ENCODE results near the gene RIPOR2.

DNA sequence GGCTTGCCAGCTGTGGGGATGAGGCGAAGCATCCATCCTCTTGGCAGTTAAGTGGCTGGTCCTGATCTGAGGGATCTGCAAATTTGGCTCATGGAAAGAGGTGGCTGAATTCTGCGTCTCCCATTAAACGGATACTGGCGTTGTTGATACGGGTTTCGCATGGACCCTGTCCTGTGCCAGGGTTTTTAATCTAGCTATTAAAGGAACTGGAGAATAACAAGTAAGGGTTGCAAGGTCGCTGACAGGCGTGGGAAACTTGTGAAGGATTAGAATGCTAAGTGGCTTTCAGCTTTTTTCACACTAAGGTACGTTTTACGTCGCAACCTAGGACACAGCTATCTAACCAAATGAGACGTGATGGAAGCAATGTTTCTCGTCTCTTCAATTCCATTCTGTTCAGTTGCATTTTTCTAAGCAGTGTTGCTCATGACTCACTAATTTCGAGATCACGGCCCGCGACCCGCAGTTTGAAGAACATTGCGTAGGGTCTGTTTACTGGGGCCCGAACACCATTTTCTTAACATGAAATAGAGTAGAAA is 160.2 kb downstream of the RIPOR2 start:
- TF ChIP-seq POLR2A (IDR thresholded peaks at IDR 0.05; ENCODE audit: extremely low read depth, insufficient read length) (no peak), MYC (IDR thresholded peaks at IDR 0.05; ENCODE audit: low read depth, low read length) (no peak)
- TF ChIP-seq, protein P1, sequence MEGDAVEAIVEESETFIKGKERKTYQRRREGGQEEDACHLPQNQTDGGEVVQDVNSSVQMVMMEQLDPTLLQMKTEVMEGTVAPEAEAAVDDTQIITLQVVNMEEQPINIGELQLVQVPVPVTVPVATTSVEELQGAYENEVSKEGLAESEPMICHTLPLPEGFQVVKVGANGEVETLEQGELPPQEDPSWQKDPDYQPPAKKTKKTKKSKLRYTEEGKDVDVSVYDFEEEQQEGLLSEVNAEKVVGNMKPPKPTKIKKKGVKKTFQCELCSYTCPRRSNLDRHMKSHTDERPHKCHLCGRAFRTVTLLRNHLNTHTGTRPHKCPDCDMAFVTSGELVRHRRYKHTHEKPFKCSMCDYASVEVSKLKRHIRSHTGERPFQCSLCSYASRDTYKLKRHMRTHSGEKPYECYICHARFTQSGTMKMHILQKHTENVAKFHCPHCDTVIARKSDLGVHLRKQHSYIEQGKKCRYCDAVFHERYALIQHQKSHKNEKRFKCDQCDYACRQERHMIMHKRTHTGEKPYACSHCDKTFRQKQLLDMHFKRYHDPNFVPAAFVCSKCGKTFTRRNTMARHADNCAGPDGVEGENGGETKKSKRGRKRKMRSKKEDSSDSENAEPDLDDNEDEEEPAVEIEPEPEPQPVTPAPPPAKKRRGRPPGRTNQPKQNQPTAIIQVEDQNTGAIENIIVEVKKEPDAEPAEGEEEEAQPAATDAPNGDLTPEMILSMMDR (IDR thresholded peaks at IDR 0.05; ENCODE audit: low read depth, low read length), result no peak
- TF ChIP-seq, protein P2, sequence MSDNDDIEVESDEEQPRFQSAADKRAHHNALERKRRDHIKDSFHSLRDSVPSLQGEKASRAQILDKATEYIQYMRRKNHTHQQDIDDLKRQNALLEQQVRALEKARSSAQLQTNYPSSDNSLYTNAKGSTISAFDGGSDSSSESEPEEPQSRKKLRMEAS (IDR thresholded peaks at IDR 0.05; ENCODE audit: low read depth, low read length), result no peak
